ENCODE measurements around the gene CISTR.

- TF ChIP-seq EZH2 (IDR thresholded peaks at IDR 0.05; ENCODE audit: borderline replicate concordance, insufficient read depth, low read depth, low read length, poor library complexity, severe bottlenecking): no peak
- TF ChIP-seq, protein P1, sequence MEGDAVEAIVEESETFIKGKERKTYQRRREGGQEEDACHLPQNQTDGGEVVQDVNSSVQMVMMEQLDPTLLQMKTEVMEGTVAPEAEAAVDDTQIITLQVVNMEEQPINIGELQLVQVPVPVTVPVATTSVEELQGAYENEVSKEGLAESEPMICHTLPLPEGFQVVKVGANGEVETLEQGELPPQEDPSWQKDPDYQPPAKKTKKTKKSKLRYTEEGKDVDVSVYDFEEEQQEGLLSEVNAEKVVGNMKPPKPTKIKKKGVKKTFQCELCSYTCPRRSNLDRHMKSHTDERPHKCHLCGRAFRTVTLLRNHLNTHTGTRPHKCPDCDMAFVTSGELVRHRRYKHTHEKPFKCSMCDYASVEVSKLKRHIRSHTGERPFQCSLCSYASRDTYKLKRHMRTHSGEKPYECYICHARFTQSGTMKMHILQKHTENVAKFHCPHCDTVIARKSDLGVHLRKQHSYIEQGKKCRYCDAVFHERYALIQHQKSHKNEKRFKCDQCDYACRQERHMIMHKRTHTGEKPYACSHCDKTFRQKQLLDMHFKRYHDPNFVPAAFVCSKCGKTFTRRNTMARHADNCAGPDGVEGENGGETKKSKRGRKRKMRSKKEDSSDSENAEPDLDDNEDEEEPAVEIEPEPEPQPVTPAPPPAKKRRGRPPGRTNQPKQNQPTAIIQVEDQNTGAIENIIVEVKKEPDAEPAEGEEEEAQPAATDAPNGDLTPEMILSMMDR (IDR thresholded peaks at IDR 0.05): no peak
Observed at GRCh38 chr12:53722450-53723041, 29.2 kb downstream of the CISTR start.

All from B cell (primary cell).